Colonic mucosa (tissue), 4 donors: ENCODE measurements around the gene HHATL. TPM values are rescaled to one million over a fixed set of nuclear protein-coding genes. Genes with fewer than 3 reads are reported as not detected.

Experiments used
- DNase-seq: peaks from one replicate; pipeline ENCODE4 v3.0.0-alpha.2; 2020
- H3K27ac ChIP-seq: fragments of 200-600 bp; one replicate; pipeline ENCODE4 v1.8.0; 2021
- H3K27me3 ChIP-seq: fragments of 200-600 bp; one replicate; pipeline ENCODE4 v1.8.0; 2021
- H3K36me3 ChIP-seq: fragments of 200-600 bp; one replicate; pipeline ENCODE4 v1.8.0; 2021
- H3K4me1 ChIP-seq: fragments of 200-600 bp; one replicate; pipeline ENCODE4 v1.8.0; 2021; ENCODE audit warnings: mild to moderate bottlenecking
- H3K4me3 ChIP-seq: fragments of 200-600 bp; one replicate; pipeline ENCODE4 v1.8.0; 2021
- H3K9ac ChIP-seq, 2 donors: one replicate each; pipeline ENCODE4 v1.7.0; 2013; ENCODE audit warnings: control low read depth in 2 of 2, low read depth in 2 of 2, low read length in 2 of 2
- H3K9me3 ChIP-seq: fragments of 200-600 bp; one replicate; pipeline ENCODE4 v1.8.0; 2021
- CTCF ChIP-seq: fragments of 200-600 bp; IDR thresholded peaks from one replicate; pipeline ENCODE4 v1.8.0; 2022; ENCODE audit warnings: antibody characterized with exemption, mild to moderate bottlenecking
- intact Hi-C: fragments of 100-400 bp; cut with DNase I; formaldehyde crosslinking; loops from one replicate; pipeline ENCODE4 v1.14.1; 2022
- total RNA-seq, 2 donors: library from RNA; stranded (reverse); fragmentation: NEBNext Ultra II Directional in 1 of 2; extraction: Animal tissue kit (Norgen Biotek cat#: 25700) in 1 of 2; gene quantifications; one replicate each; pipeline ENCODE4 v1.2.1, GENCODE V29; 2021
- donor health status: healthy.
- donor health status: DM: no; HTN: no; CAD: no.
- donor health status: DM: no; HTN: no; CAD: no.

Gene HHATL
- total RNA-seq, 2 donors from 2014 or later = 0.50 to 1.2 TPM

GRCh38 chr3:42652251-42652610, 50.4 kb downstream of the HHATL start:
- no peaks in the 10 kb centered on the region for H3K27me3 ChIP-seq
- H3K27ac ChIP-seq = peak overlapping the region; percentile 48
- intact Hi-C loops = no loop called here
- no peaks in the 10 kb centered on the region for H3K36me3 ChIP-seq
- peak overlapping the region; percentile 19 to 24 for H3K9ac ChIP-seq
- H3K9me3 ChIP-seq = no peaks in the 10 kb centered on the region
- H3K4me3 ChIP-seq = peak overlapping the region; percentile 64
- H3K4me1 ChIP-seq = no peaks in the 10 kb centered on the region
- no peak for TF ChIP-seq CTCF
- DNase-seq = no peak

GRCh38 chr3:42651248-42652091, 51.1 kb downstream of the HHATL start:
- H3K4me1 ChIP-seq = no peaks in the 10 kb centered on the region
- H3K4me3 ChIP-seq = no peak overlapping the region
- DNase-seq = no peak
- H3K9ac ChIP-seq = peak overlapping the region in 1 of 2 donors; percentile 19
- H3K27me3 ChIP-seq = no peaks in the 10 kb centered on the region
- no peak for TF ChIP-seq CTCF
- intact Hi-C loops = no loop called here
- H3K9me3 ChIP-seq = no peaks in the 10 kb centered on the region
- no peak overlapping the region for H3K27ac ChIP-seq
- no peaks in the 10 kb centered on the region for H3K36me3 ChIP-seq

GRCh38 chr3:42649783-42650182, 52.8 kb downstream of the HHATL start:
- DNase-seq = no peak
- Histone ChIP-seq H3K36me3 (no peaks in the 10 kb centered on the region), H3K27me3 (no peaks in the 10 kb centered on the region), H3K4me3 (no peak overlapping the region), H3K9me3 (no peaks in the 10 kb centered on the region), H3K4me1 (no peaks in the 10 kb centered on the region), H3K9ac (no peak overlapping the region), H3K27ac (no peak overlapping the region)
- intact Hi-C loops = no loop called here
- no peak for TF ChIP-seq CTCF

GRCh38 chr3:42649006-42649405, 53.6 kb downstream of the HHATL start:
- no peak overlapping the region for H3K27ac ChIP-seq
- no peaks in the 10 kb centered on the region for H3K9me3 ChIP-seq
- intact Hi-C loops = no loop called here
- TF ChIP-seq CTCF = no peak
- no peaks in the 10 kb centered on the region for H3K4me1 ChIP-seq
- H3K9ac ChIP-seq = no peak overlapping the region
- no peaks in the 10 kb centered on the region for H3K36me3 ChIP-seq
- no peaks in the 10 kb centered on the region for H3K27me3 ChIP-seq
- no peak for DNase-seq
- H3K4me3 ChIP-seq = no peak overlapping the region

- intact Hi-C loops = no loop called here
- H3K27ac ChIP-seq = no peak overlapping the region
- TF ChIP-seq CTCF = no peak
- no peak overlapping the region for H3K9ac ChIP-seq
- no peaks in the 10 kb centered on the region for H3K9me3 ChIP-seq
- no peak overlapping the region for H3K4me3 ChIP-seq
- H3K27me3 ChIP-seq = no peaks in the 10 kb centered on the region
- no peak for DNase-seq
- no peaks in the 10 kb centered on the region for H3K36me3 ChIP-seq
- no peaks in the 10 kb centered on the region for H3K4me1 ChIP-seq
Observed at GRCh38 chr3:42647821-42648459, 54.7 kb downstream of the HHATL start.

Other genes with a start within 250 kb of the HHATL start
- gene VIPR1, start 200.2 kb downstream of the HHATL start, total RNA-seq = 10 to 100 TPM; 74.2 to 98.0 TPM
- gene SEC22C, start 120.8 kb downstream of the HHATL start, total RNA-seq = 10 to 100 TPM; 17.1 to 17.5 TPM
- gene SS18L2, start 111.9 kb downstream of the HHATL start, total RNA-seq = 10 to 100 TPM; 21.7 to 24.9 TPM
- gene NKTR, start 102.1 kb downstream of the HHATL start, total RNA-seq = 10 to 100 TPM; 47.5 to 48.2 TPM
- gene ZBTB47, start 49.1 kb downstream of the HHATL start, total RNA-seq = 1 to 10 TPM; 4.0 to 9.0 TPM
- gene KLHL40, start 17.3 kb downstream of the HHATL start, total RNA-seq = not detected
- gene CCDC13, start 70.5 kb upstream of the HHATL start, total RNA-seq = 1 to 10 TPM in 1 of 2 donors, under 1 TPM in 1; 0.93 to 5.3 TPM
- gene HIGD1A, start 101.7 kb upstream of the HHATL start, total RNA-seq = 100 to 1,000 TPM; 224 to 360 TPM
- gene ACKR2, start 106.6 kb upstream of the HHATL start, total RNA-seq = 1 to 10 TPM; 3.2 to 6.5 TPM
- gene CYP8B1, start 173.1 kb upstream of the HHATL start, total RNA-seq = under 1 TPM in 1 of 2 donors, not detected in 1; 0.20 TPM
- 1 to 10 TPM; 2.8 to 5.5 TPM for gene ZNF662, start 203.3 kb upstream of the HHATL start, total RNA-seq